Ishikawa (cell line): ENCODE data around the gene XAGE1B.

Source experiments
- CREB1 ChIP-seq: IDR thresholded peaks from 2 replicates; pipeline ENCODE4 v1.6.1; 2012; ENCODE audit warnings: low read depth
- EGR1 ChIP-seq: IDR thresholded peaks from 2 replicates; pipeline ENCODE4 v1.6.1; 2012
- EP300 ChIP-seq: IDR thresholded peaks from 2 replicates; pipeline ENCODE4 v1.6.1; 2012; ENCODE audit warnings: borderline replicate concordance
- FOXM1 ChIP-seq: IDR thresholded peaks from 2 replicates; pipeline ENCODE4 v1.6.1; 2012; ENCODE audit warnings: low read depth, borderline replicate concordance
- MAX ChIP-seq: IDR thresholded peaks from 2 replicates; pipeline ENCODE4 v1.6.1; 2012
- REST ChIP-seq: IDR thresholded peaks from 2 replicates; pipeline ENCODE4 v1.6.1; 2012; ENCODE audit warnings: low read depth, mild to moderate bottlenecking
- TAF1 ChIP-seq: IDR thresholded peaks from 2 replicates; pipeline ENCODE4 v1.6.1; 2012; ENCODE audit warnings: low read depth, mild to moderate bottlenecking
- TCF12 ChIP-seq: IDR thresholded peaks from 2 replicates; pipeline ENCODE4 v1.6.1; 2012; ENCODE audit warnings: low read depth
- USF1 ChIP-seq: IDR thresholded peaks from 2 replicates; pipeline ENCODE4 v1.6.1; 2012
- YY1 ChIP-seq: IDR thresholded peaks from 2 replicates; pipeline ENCODE4 v1.6.1; 2012; ENCODE audit warnings: low read depth

- TF ChIP-seq FOXM1 (no peak), TCF12 (no peak), CREB1 (no peak), MAX (no peak), USF1 (no peak), YY1 (no peak), EP300 (no peak), REST (no peak), EGR1 (no peak), TAF1 (no peak)
These were observed 39.9 kb upstream of the XAGE1B start for GRCh38 chrX:52556741-52557140.
